Measurements from ENCODE around the gene NACC2.

DNA sequence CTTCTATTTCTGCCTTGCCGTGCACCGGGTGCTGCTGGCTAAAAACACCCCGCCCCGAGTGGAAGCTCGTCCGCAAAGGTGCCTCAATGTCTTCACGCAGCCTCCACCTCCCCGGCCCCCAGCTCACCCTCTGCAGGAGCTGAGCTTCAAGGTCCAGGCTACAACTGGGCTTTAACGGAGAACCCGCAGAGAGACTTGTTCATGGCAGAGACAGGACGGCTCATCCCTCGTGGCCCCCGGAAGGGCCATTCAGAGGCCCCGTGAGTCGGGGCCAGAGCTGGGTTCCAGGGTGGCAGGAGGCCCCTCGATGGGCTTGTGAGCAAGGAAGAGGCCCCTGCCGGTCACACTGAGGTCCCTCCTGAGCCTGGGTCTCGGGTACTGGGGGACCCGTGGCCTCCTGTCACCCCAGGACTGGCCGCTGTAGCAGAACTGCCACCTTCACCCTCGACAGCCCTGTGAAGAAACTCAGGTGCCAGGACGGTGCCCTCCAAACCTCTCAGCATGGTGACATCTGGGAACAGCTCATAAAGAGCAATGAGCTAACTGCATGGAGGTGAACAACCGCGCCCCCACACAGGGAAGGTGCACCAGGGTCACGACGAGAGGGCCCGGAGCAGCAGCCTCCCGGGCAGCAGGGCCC is 75.9 kb downstream of the NACC2 start:
- no peak for TF ChIP-seq CTCF (IDR thresholded peaks at IDR 0.05)
- no peak for TF ChIP-seq POLR2A (IDR thresholded peaks at IDR 0.05; ENCODE audit: low read depth)
- TF ChIP-seq POLR2AphosphoS5 (IDR thresholded peaks at IDR 0.05) = no peak

Data from esophagus muscularis mucosa (tissue), 3 donors.